Mucosa of rectum (tissue), 2 donors: ENCODE data around the gene SYT2.
A peak's percentile ranks its signal among the peaks of the same experiment; 100 is the strongest.
"Not testable (repeated sequence)": the region's sequence is repeated elsewhere in the genome, so short reads cannot be mapped to it uniquely, and the experiment has no call there.

Experiments used
- H3K27ac ChIP-seq, 2 donors: one replicate each; pipeline ENCODE4 v1.7.0; 2013; ENCODE audit warnings: inconsistent platforms in 2 of 2, low read depth in 2 of 2, low read length in 2 of 2
- H3K27me3 ChIP-seq, 2 donors: one replicate each; pipeline ENCODE4 v1.7.0; 2013; ENCODE audit warnings: low read length in 2 of 2; ENCODE audit not compliant: control insufficient read depth in 2 of 2, insufficient read depth in 2 of 2
- H3K36me3 ChIP-seq, 2 donors: one replicate each; pipeline ENCODE4 v1.7.0; 2013; ENCODE audit warnings: low read length in 2 of 2; ENCODE audit not compliant: control insufficient read depth in 2 of 2, insufficient read depth in 2 of 2
- H3K4me1 ChIP-seq, 2 donors: one replicate each; pipeline ENCODE4 v1.7.0; 2013; ENCODE audit warnings: low read length in 2 of 2, mild to moderate bottlenecking in 1 of 2; ENCODE audit not compliant: control insufficient read depth in 2 of 2, insufficient read depth in 2 of 2
- H3K4me3 ChIP-seq, 2 donors: one replicate each; pipeline ENCODE4 v1.7.0; 2013; ENCODE audit warnings: low read length in 2 of 2
- H3K9ac ChIP-seq, 2 donors: one replicate each; pipeline ENCODE4 v1.7.0; 2013; ENCODE audit warnings: low read length in 2 of 2, low read depth in 1 of 2, mild to moderate bottlenecking in 1 of 2
- H3K9me3 ChIP-seq, 2 donors: one replicate each; pipeline ENCODE4 v1.7.0; 2013; ENCODE audit warnings: low read length in 2 of 2; ENCODE audit not compliant: control insufficient read depth in 2 of 2
- donor health status: healthy.
- donor health status: Normal muscosa, but diverticular disease.

SYT2 gene

DNA sequence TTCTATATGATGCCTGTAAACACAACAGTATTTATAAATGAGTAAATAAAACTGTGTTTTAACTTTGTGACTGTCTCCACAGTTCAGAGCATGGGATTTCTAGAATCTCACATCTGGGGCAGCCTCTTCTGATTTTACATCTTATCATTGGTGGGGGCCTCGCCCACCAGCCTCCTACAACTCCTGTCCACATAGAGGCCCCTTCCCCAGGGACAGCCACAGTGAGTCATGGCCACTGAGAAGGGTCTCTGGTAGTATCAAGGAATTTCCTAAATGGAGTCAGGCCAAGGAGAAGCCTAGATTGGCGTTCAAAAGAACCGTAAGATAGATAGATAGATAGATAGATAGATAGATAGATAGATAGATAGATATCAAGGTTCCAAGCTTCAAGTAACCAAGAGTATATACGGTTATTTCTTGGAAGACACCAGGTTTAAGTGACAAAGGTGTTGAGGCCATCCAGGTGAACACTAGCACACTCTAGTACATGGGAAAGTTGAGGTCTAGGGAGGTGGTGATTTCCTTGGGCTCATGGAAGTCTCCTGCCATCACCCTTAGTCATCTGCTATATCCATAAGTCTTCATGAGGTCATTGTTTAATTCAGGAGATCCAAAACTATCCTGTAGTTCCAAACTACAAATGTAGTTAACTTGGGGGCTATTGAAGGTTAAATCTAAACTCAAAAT is 121.6 kb downstream of the SYT2 start:
- H3K36me3 ChIP-seq: peaks cover 0 to 12% of the 10 kb centered on the region in 2 donors
- no peak overlapping the region for H3K9ac ChIP-seq
- H3K9me3 ChIP-seq: no peaks in the 10 kb centered on the region
- H3K4me3 ChIP-seq: no peak overlapping the region
- H3K27ac ChIP-seq: peak overlapping the region; percentile 50 to 76
- peaks cover 0 to 9% of the 10 kb centered on the region in 2 donors for H3K4me1 ChIP-seq
- no peaks in the 10 kb centered on the region for H3K27me3 ChIP-seq

- no peak overlapping the region for H3K4me3 ChIP-seq
- H3K9ac ChIP-seq: no peak overlapping the region
- H3K27ac ChIP-seq: peak overlapping the region; percentile 18 to 21
- peaks cover 0 to 9% of the 10 kb centered on the region in 2 donors for H3K4me1 ChIP-seq
- peaks cover 0 to 17% of the 10 kb centered on the region in 2 donors for H3K36me3 ChIP-seq
- no peaks in the 10 kb centered on the region for H3K9me3 ChIP-seq
- H3K27me3 ChIP-seq: no peaks in the 10 kb centered on the region
These were observed 122.3 kb downstream of the SYT2 start for GRCh38 chr1:202587859-202588485.

GRCh38 chr1:202586871-202587270 is 123.4 kb downstream of the SYT2 start:
- H3K9ac ChIP-seq: no peak overlapping the region
- peaks cover 0 to 9% of the 10 kb centered on the region in 2 donors for H3K4me1 ChIP-seq
- H3K4me3 ChIP-seq: no peak overlapping the region
- H3K9me3 ChIP-seq: no peaks in the 10 kb centered on the region
- H3K27ac ChIP-seq: no peak overlapping the region
- H3K27me3 ChIP-seq: no peaks in the 10 kb centered on the region
- H3K36me3 ChIP-seq: peaks cover 0 to 20% of the 10 kb centered on the region in 2 donors

- H3K27ac ChIP-seq: peak overlapping the region; percentile 6 to 44
- H3K4me1 ChIP-seq: peaks cover 0 to 9% of the 10 kb centered on the region in 2 donors
- peaks cover 2 to 22% of the 10 kb centered on the region in 2 donors for H3K36me3 ChIP-seq
- H3K9ac ChIP-seq: no peak overlapping the region
- H3K9me3 ChIP-seq: no peaks in the 10 kb centered on the region
- H3K4me3 ChIP-seq: no peak overlapping the region
- H3K27me3 ChIP-seq: no peaks in the 10 kb centered on the region
These were observed 124.0 kb downstream of the SYT2 start for GRCh38 chr1:202586018-202586821.

- Histone ChIP-seq H3K9me3 (no peaks in the 10 kb centered on the region), H3K27ac (peak overlapping the region in 1 of 2 donors; percentile 44), H3K36me3 (peaks cover 8 to 28% of the 10 kb centered on the region in 2 donors), H3K27me3 (no peaks in the 10 kb centered on the region), H3K9ac (no peak overlapping the region), H3K4me3 (no peak overlapping the region), H3K4me1 (peaks cover 0 to 9% of the 10 kb centered on the region in 2 donors)
These were observed 124.7 kb downstream of the SYT2 start for GRCh38 chr1:202585590-202585933.

- no peaks in the 10 kb centered on the region for H3K9me3 ChIP-seq
- no peaks in the 10 kb centered on the region for H3K27me3 ChIP-seq
- peaks cover 0 to 9% of the 10 kb centered on the region in 2 donors for H3K4me1 ChIP-seq
- peaks cover 11 to 33% of the 10 kb centered on the region in 2 donors for H3K36me3 ChIP-seq
- H3K4me3 ChIP-seq: no peak overlapping the region
- no peak overlapping the region for H3K9ac ChIP-seq
- H3K27ac ChIP-seq: no peak overlapping the region
These were observed 125.3 kb downstream of the SYT2 start for GRCh38 chr1:202584707-202585589.

- peaks cover 11 to 29% of the 10 kb centered on the region in 2 donors for H3K36me3 ChIP-seq
- H3K4me1 ChIP-seq, H3K9me3 ChIP-seq, H3K9ac ChIP-seq, H3K27ac ChIP-seq, H3K4me3 ChIP-seq, H3K27me3 ChIP-seq: not testable (repeated sequence)
These were observed 127.9 kb downstream of the SYT2 start for GRCh38 chr1:202582350-202582749.

- peaks cover 5% of the 10 kb centered on the region in 2 donors for H3K4me1 ChIP-seq
- H3K4me3 ChIP-seq: no peak overlapping the region
- peaks cover 11 to 35% of the 10 kb centered on the region in 2 donors for H3K36me3 ChIP-seq
- no peak overlapping the region for H3K9ac ChIP-seq
- H3K27me3 ChIP-seq: no peaks in the 10 kb centered on the region
- no peak overlapping the region for H3K27ac ChIP-seq
- H3K9me3 ChIP-seq: no peaks in the 10 kb centered on the region
These were observed 129.6 kb downstream of the SYT2 start for GRCh38 chr1:202580619-202581018.

DNA sequence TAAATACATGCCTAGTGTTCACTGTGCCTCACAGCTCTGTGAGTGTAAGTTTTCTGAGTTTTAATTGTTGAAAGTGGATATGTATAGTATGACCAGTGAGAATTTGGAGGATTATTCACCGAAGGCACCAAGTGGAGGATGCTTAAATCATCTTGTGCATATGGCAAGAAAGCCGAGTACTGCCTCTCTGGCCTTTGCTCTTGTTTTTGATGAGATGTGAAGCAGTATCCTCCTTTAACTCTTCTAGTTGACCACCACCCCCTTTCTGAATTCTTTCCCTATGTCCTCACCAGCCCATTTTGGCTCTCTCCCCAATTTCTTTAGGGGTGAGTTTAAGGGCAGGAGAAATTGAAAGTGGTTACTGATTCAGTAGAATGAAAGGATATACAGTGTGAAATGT is 130.4 kb downstream of the SYT2 start:
- peak overlapping the region; percentile 10 to 47 for H3K27ac ChIP-seq
- no peak overlapping the region for H3K4me3 ChIP-seq
- peaks cover 5% of the 10 kb centered on the region in 2 donors for H3K4me1 ChIP-seq
- no peaks in the 10 kb centered on the region for H3K27me3 ChIP-seq
- H3K36me3 ChIP-seq: peaks cover 16 to 41% of the 10 kb centered on the region in 2 donors
- H3K9ac ChIP-seq: no peak overlapping the region
- H3K9me3 ChIP-seq: no peaks in the 10 kb centered on the region
